ENCODE results near the gene ZNF606.
A peak's percentile ranks its signal among the peaks of the same experiment; 100 is the strongest.

The ZNF606 gene

GRCh38 chr19:58002384-58003173, at the start of gene ZNF606:
ZNF606 (minus strand) TSS chr19:58002820; CDS start chr19:58001319, 1,501 bp downstream.
- peak; percentile 94 for DNase-seq

DNA sequence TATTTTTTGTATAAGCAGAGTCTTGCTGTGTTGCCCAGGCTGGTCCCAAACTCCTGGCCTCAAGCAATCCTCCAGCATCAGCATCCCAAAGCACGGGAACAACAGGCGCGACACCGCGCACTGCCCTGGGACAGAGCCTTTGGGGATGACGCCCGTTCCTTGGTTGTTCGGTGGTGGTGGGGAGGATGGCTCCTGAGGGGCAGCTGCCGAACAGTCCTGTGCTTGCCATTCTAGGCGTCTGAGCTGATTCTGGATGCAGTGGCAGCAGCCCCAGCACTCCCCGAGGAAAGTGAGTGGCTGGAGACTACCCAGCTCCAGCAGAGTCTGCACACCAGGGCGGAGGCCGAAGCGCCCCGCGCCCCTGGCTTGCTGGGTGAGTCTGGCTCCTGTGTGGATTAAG, 49.6 kb upstream of the ZNF606 start:
- DNase-seq, result no peak

- DNase-seq, result no peak
Observed at GRCh38 chr19:58047672-58048071, 45.1 kb upstream of the ZNF606 start.

DNA sequence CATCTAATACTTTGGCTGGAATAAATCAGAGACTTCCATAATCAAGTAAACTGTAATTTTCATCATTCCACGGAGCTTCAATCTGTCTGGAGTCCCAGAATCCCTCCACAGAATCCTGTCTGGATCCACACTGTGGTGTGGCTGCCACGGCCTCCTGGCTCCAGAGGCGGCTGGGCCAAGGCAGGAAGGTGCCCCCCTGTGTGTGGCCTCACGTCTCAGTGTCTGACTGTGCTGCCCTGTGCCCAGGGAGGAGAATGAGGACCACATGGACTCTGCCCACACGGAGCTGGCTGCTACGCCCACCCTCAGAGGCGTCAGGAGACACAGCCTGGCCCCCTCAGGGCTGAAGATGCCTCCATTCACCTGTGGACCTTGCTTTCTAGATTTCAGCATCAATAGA, 44.2 kb upstream of the ZNF606 start:
- DNase-seq, result no peak

- no peak for DNase-seq
Observed at GRCh38 chr19:58045411-58046050, 42.9 kb upstream of the ZNF606 start.

- no peak for DNase-seq
Observed at GRCh38 chr19:58044886-58045285, 42.3 kb upstream of the ZNF606 start.

- no peak for DNase-seq
Observed at GRCh38 chr19:58044391-58044790, 41.8 kb upstream of the ZNF606 start.

GRCh38 chr19:58042495-58043340, 40.1 kb upstream of the ZNF606 start:
- DNase-seq, result no peak

GRCh38 chr19:58040751-58041525, 38.3 kb upstream of the ZNF606 start:
- no peak for DNase-seq

- DNase-seq, result no peak
Observed at GRCh38 chr19:58038688-58039204, 36.1 kb upstream of the ZNF606 start.

DNA sequence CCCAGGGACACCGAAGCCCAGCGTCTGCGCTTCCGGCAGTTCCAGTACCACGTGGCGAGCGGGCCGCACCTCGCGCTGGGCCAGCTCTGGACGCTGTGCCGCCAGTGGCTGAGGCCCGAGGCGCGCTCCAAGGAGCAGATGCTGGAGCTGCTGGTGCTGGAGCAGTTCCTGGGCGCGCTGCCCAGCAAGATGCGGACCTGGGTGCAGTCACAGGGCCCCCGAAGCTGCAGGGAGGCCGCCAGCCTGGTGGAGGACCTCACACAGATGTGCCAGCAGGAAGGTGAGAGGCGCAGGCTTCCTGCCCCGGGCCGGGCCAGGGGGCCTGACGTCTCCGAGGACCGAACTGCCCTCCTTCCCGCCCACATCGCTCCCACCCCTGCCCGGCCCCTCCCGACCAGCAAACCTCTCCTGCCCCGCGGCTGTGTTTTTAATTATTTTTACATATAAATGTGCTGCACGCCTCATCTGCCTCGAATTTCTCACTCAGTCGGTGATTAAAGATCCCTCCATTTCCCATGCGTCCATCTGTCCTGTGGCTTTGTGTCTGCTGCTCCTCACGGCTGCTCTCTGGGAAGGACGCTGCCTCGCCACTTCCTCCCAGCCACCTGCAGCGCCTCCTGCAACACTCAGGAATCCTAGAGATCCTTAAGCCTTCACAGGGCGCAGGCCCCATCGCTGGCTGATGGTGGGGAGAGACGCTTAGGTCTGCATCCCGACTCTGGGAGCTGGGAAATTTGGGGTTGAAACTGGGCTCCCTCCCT, 35.5 kb upstream of the ZNF606 start:
- DNase-seq, result no peak

DNA sequence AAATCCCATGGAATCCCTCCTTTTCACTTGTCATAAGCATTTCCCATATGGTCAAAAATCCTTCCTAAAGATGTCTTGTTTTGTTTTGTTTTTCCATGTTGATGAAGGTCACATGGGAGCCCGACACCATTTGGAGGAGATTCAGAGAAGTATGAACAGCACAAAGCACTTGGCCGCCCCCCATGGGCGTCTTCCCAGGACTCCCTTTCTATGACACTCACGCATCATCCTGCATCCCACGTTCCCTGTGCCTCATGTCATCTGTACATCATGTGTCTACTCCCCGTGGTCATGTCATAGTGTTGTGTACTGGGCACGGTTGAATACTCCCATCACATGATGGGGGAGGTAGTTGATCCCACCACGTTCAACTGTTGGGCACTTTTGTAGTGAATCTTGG, 33.2 kb upstream of the ZNF606 start:
- DNase-seq, result no peak

GRCh38 chr19:58034477-58034793, 31.8 kb upstream of the ZNF606 start:
- peak; percentile 45 for DNase-seq

DNA sequence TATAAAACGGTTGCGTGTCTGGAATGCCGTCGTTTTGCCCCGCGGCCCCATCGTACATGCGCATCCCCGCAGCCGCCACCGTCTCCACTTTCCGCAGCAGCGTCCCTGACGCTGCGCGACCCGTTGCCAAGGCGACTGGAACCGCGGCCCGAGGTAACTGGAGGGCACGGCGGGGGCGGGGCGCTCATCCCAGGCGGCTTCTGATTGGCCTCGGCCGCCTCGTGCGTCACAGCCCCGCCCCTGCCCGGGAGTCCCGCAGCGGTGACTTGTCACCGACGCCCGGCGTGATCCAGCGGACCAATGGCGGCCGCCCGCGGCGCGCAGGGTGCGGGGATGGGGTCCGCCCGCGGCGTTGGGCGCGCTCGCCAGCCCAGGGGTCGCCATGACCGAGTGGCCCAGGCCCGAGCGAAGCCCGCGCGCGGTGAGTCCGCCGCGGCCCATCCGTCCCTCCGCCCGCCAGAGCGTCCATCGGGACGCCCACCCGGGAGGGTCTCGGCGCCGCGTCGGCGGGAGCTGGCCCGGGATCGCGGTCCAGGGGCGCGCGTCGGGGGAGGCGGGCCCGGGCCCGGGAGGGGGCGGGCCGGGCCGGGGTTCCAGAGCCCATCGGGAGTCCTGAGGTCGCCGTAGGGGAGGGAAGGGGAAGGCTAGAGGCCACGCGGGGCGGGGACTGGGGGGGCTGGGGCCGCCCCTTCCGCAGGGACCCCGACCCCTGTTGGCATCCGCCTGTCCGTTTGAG, 31.3 kb upstream of the ZNF606 start, which contains the start of gene ZSCAN1:
Gene ZSCAN1 (plus strand): TSS at position 285 of the 736 bp plus-strand sequence. CDS start 3,812 bp downstream, outside the sequence.
- peak; percentile 96 for DNase-seq

DNA sequence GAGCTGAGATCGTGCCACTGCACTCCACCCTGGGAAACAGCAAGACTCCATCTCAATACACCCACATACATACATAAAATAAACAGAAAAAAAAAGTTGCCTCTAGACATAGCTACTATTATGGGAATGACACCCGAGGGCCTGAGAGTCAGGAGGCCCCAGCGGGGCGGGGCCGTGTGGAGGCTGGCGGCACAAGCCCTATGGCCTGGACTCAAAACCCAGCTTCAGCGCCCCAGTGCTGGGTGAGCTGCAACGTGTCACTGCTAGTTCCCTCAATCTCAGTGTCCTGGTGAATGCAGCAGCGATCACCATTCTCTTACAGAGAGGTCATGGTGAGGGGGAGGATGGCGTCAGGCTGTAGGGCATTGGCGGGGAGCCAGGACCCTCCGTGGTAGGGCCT, 22.0 kb upstream of the ZNF606 start:
- no peak for DNase-seq

DNA sequence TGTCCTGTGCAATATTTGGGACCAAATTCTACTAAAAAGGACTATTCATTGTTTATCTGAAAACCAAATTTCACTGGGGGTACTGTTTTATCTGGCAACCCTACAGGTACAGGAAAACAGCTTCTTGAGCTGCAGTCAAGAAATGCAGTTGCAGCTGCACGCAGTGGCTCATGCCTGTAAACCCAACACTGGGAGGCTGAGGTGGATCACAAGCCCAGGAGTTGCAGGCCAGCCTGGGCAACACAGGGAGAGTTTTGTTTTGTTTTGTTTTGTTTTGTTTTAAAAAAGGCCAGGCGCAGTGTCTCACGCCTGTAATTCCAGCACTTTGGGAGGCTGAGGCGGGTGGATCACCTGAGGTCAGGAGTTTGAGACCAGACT, 19.7 kb upstream of the ZNF606 start:
- DNase-seq, result no peak

DNA sequence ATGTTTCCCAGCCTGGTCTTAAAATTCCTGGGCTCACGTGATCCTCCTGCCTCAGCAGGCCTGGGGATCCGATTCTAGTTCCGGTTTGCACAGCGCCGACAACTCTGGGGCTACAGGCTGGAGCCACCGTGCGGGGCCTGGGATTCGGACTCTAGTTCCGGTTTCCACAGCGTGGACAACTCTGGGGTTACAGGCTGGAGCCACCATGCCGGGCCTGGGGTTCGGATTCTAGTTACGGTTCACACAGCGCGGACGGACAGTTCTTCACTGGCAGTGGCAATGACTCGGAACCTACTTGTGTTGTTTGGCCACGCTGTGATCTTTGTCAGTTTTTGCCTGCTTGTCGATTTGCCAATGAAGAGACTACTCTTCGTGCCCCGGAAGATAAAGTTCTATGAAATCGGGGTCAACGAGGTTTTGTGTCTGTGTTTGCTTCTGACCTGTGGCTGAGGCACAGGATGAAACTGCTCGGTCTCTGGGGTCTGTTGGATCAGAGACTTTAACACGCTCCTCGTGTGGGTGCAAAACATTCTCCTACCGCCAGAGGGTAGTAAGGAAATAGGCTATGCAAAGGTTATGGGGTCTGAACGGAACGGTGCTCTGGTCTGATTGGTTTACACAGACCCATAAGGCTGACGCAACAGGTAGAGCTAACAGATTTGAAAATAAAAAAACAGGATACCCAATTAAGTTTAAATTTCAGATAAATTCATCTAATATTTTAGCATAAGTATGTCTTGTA, 19.1 kb upstream of the ZNF606 start:
- DNase-seq, result peak; percentile 78

- DNase-seq, result no peak
Observed at GRCh38 chr19:58020129-58020528, 17.5 kb upstream of the ZNF606 start.

DNA sequence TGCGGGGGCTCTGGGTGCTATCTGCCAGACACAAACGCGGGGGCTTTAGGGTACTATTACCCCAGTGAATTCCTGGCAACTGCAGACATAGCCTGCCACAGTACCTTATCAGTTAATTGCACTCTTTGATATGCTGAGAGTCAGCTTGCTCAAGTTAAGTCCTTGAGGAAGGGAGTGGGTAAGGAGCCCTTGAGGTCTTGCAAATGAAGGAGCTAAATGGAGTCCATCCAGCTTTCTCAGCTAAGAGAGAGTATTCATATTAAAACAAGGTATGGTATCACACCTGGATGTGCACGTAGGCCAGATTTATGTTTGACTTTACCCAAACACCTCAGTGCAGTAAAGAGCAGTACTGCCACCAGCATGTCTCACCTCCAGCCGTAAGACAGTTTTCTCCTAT, 11.5 kb upstream of the ZNF606 start:
- no peak for DNase-seq

DNA sequence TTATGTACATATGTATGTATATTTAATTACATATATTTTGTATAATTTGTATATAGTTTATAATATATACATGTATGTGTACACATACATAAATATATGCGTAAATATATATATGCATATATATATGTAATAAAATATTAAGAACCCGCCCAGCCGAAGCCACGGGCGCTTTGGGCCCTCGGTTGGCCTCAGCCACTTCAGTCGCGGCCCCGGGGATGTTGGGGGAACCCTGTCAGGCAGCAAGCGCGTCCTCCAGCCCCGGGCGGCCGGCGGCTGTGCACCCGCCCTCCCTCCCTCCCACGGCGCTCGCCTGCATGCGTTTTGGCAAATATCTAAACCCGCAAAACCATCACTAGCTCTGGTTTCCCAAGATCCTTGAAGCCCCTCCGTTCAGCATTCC, 7.9 kb upstream of the ZNF606 start:
- DNase-seq, result no peak
